Ishikawa (cell line): ENCODE data around the gene RABGAP1L.

ENCODE experiments used
- CEBPB ChIP-seq: IDR thresholded peaks from 2 replicates; pipeline ENCODE4 v1.6.1; 2012
- CREB1 ChIP-seq: IDR thresholded peaks from 2 replicates; pipeline ENCODE4 v1.6.1; 2012; ENCODE audit warnings: low read depth
- EGR1 ChIP-seq: IDR thresholded peaks from 2 replicates; pipeline ENCODE4 v1.6.1; 2012
- EP300 ChIP-seq: IDR thresholded peaks from 2 replicates; pipeline ENCODE4 v1.6.1; 2012; ENCODE audit warnings: borderline replicate concordance
- FOXM1 ChIP-seq: IDR thresholded peaks from 2 replicates; pipeline ENCODE4 v1.6.1; 2012; ENCODE audit warnings: low read depth, borderline replicate concordance
- NFIC ChIP-seq: IDR thresholded peaks from 2 replicates; pipeline ENCODE4 v1.6.1; 2012
- RAD21 ChIP-seq: IDR thresholded peaks from 2 replicates; pipeline ENCODE4 v1.6.1; 2012; ENCODE audit warnings: low read depth
- TAF1 ChIP-seq: IDR thresholded peaks from 2 replicates; pipeline ENCODE4 v1.6.1; 2012; ENCODE audit warnings: low read depth, mild to moderate bottlenecking
- TCF12 ChIP-seq: IDR thresholded peaks from 2 replicates; pipeline ENCODE4 v1.6.1; 2012; ENCODE audit warnings: low read depth
- TEAD4 ChIP-seq: IDR thresholded peaks from 2 replicates; pipeline ENCODE4 v1.6.1; 2012
- YY1 ChIP-seq: IDR thresholded peaks from 2 replicates; pipeline ENCODE4 v1.6.1; 2012; ENCODE audit warnings: low read depth
- TF ChIP-seq, protein P1 (sequence below): IDR thresholded peaks from 2 replicates; pipeline ENCODE4 v1.6.1; 2012
- TF ChIP-seq, protein P2 (sequence below): IDR thresholded peaks from 2 replicates; pipeline ENCODE4 v1.6.1; 2012; ENCODE audit warnings: low read depth, mild to moderate bottlenecking
- TF ChIP-seq, protein P3 (sequence below): IDR thresholded peaks from 2 replicates; pipeline ENCODE4 v1.6.1; 2012

DNA sequence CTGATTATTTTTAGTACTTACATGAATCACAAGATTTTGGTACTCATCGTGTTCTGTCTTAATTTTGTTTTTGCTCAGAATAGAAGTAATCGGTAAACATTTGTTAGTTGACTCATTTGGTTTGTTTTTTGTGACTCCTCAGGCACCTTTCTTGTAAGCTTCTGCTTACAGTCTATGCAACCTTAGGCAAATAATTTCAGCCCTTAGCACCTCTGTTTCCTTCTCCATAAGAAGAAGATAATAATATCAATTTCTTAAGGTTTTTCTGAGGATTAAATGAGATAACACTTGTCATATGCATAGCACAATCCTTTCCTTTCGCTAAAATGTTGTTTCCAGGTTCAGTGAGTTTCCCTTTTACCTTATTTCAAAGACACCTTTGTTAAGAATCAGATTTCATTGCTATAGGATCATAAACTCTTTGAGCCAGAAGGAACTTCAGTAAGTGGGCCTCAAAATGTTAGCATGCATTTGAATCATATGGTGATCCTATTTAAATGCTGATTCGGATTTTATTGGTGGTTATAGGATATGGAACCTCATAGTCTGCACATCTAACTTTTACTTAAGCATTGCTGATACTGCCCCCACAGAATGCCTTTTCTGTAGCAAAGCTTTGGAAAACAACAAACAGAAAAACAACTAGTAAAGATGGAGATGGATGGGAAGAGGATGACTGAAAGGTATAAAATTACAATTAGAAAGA, 567.7 kb downstream of the RABGAP1L start:
- TF ChIP-seq YY1 (no peak), FOXM1 (no peak), EP300 (no peak), CREB1 (no peak), RAD21 (no peak), TAF1 (no peak), TCF12 (no peak), CEBPB (no peak), EGR1 (no peak), TEAD4 (no peak), NFIC (no peak)
- TF ChIP-seq, protein P1, sequence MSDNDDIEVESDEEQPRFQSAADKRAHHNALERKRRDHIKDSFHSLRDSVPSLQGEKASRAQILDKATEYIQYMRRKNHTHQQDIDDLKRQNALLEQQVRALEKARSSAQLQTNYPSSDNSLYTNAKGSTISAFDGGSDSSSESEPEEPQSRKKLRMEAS = no peak
- TF ChIP-seq, protein P2, sequence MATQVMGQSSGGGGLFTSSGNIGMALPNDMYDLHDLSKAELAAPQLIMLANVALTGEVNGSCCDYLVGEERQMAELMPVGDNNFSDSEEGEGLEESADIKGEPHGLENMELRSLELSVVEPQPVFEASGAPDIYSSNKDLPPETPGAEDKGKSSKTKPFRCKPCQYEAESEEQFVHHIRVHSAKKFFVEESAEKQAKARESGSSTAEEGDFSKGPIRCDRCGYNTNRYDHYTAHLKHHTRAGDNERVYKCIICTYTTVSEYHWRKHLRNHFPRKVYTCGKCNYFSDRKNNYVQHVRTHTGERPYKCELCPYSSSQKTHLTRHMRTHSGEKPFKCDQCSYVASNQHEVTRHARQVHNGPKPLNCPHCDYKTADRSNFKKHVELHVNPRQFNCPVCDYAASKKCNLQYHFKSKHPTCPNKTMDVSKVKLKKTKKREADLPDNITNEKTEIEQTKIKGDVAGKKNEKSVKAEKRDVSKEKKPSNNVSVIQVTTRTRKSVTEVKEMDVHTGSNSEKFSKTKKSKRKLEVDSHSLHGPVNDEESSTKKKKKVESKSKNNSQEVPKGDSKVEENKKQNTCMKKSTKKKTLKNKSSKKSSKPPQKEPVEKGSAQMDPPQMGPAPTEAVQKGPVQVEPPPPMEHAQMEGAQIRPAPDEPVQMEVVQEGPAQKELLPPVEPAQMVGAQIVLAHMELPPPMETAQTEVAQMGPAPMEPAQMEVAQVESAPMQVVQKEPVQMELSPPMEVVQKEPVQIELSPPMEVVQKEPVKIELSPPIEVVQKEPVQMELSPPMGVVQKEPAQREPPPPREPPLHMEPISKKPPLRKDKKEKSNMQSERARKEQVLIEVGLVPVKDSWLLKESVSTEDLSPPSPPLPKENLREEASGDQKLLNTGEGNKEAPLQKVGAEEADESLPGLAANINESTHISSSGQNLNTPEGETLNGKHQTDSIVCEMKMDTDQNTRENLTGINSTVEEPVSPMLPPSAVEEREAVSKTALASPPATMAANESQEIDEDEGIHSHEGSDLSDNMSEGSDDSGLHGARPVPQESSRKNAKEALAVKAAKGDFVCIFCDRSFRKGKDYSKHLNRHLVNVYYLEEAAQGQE = no peak
- TF ChIP-seq, protein P3, sequence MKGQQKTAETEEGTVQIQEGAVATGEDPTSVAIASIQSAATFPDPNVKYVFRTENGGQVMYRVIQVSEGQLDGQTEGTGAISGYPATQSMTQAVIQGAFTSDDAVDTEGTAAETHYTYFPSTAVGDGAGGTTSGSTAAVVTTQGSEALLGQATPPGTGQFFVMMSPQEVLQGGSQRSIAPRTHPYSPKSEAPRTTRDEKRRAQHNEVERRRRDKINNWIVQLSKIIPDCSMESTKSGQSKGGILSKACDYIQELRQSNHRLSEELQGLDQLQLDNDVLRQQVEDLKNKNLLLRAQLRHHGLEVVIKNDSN = no peak
